Measurements from ENCODE around the gene TNNT3. TPM values are rescaled to one million over a fixed set of nuclear protein-coding genes. Genes with fewer than 3 reads are reported as not detected.

The TNNT3 gene
- total RNA-seq (2014; rRNA removed; shearing (Covaris generic)) (6.2 and 10.0 TPM in 2 replicates), total RNA-seq (2022) (4.7 and 5.8 TPM in 2 replicates), Bru-seq, nascent RNA (percentile 15 among the genes with signal in this experiment), BruChase-seq, experiment 1, labeled RNA remaining after a 6-hour chase (percentile 20 among the genes with signal in this experiment), BruChase-seq, experiment 2, labeled RNA remaining after a 2-hour chase (percentile 15 among the genes with signal in this experiment)
- long read RNA-seq = 0 reads

- intact Hi-C loops (cut with micrococcal nuclease; ENCODE audit: unreplicated experiment) = loop anchor here (5.0 to 10.0 kb wide), 2 partner anchors 37 to 225 kb away; partner anchors contain the start of gene KRTAP5-6
- no peaks in the 10 kb centered on the region for H3K9me3 ChIP-seq (ENCODE audit: low read length)
- TF ChIP-seq EZH2phosphoT487 (IDR thresholded peaks at IDR 0.05; ENCODE audit: borderline replicate concordance, low read depth, low read length) = no peak
- TF ChIP-seq, protein P1, sequence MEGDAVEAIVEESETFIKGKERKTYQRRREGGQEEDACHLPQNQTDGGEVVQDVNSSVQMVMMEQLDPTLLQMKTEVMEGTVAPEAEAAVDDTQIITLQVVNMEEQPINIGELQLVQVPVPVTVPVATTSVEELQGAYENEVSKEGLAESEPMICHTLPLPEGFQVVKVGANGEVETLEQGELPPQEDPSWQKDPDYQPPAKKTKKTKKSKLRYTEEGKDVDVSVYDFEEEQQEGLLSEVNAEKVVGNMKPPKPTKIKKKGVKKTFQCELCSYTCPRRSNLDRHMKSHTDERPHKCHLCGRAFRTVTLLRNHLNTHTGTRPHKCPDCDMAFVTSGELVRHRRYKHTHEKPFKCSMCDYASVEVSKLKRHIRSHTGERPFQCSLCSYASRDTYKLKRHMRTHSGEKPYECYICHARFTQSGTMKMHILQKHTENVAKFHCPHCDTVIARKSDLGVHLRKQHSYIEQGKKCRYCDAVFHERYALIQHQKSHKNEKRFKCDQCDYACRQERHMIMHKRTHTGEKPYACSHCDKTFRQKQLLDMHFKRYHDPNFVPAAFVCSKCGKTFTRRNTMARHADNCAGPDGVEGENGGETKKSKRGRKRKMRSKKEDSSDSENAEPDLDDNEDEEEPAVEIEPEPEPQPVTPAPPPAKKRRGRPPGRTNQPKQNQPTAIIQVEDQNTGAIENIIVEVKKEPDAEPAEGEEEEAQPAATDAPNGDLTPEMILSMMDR (conservative IDR thresholded peaks at IDR 0.05; ENCODE audit: low read length) = no peak
- H2AFZ ChIP-seq (ENCODE audit: low read length) = no peak within 1 kb of the TSS
- H3K79me2 ChIP-seq (ENCODE audit: insufficient read depth, low read depth, low read length) = no peaks in the 10 kb centered on the region
- no peaks in the 10 kb centered on the region for H3K9me2 ChIP-seq (ENCODE audit: insufficient read depth, low read length)
- no peaks in the 10 kb centered on the region for H3K36me3 ChIP-seq (ENCODE audit: insufficient read depth, low read length)
- H3K27ac ChIP-seq (ENCODE audit: low read depth, low read length, poor library complexity, severe bottlenecking) = no peak within 1 kb of the TSS
- H3K4me3 ChIP-seq (ENCODE audit: low read depth, low read length, poor library complexity, severe bottlenecking) = no peak within 1 kb of the TSS
- H4K20me1 ChIP-seq (ENCODE audit: insufficient read depth, low read length) = no peaks in the 10 kb centered on the region
- BruUV-seq (replicated peaks) = no TSS peak
- DNase-seq (ENCODE audit: low spot score) = no peak
- CTCF ChIA-PET (ENCODE audit: unreplicated experiment) = no interaction called here
- no peaks in the 10 kb centered on the region for H3K4me1 ChIP-seq (ENCODE audit: insufficient read depth, low read length, poor library complexity, severe bottlenecking)
- POLR2A ChIA-PET = no interaction called here
- no peak within 1 kb of the TSS for H3K4me2 ChIP-seq (ENCODE audit: low read length)
Observed at GRCh38 chr11:1919391-1920127, at the start of gene TNNT3. Gene TNNT3, plus strand, starts transcription at chr11:1919703. Its CDS starts 3,172 bp downstream, at chr11:1922875.

DNA sequence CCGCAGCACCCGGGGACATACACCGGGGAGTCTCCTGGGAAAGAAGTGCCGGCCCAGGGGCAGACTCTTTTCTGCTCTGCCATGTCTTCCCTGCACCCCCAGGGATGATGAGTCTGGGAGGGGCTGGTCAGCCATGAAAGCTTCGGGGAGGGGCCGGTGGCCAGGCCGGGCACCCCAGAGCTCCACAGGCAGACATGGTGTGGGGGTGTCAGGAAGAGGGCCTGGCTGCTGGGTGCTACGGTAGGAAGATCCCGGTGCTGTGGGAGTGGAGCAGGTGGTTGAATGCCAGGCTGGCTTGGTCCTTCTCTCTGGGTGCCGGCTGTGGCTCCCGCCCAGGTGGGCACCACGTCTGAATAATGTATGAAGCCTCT, 49.2 kb upstream of the TNNT3 start:
- ChIA-PET CTCF (ENCODE audit: unreplicated experiment) (no interaction called here), POLR2A (no interaction called here)
- Histone ChIP-seq H4K20me1 (ENCODE audit: insufficient read depth, low read length) (no peaks in the 10 kb centered on the region; the same call in 1 of the 2 replicates), H3K4me3 (ENCODE audit: low read depth, low read length, poor library complexity, severe bottlenecking) (no peak overlapping the region), H2AFZ (ENCODE audit: low read length) (no peak overlapping the region), H3K4me1 (ENCODE audit: insufficient read depth, low read length, poor library complexity, severe bottlenecking) (no peaks in the 10 kb centered on the region), H3K79me2 (ENCODE audit: insufficient read depth, low read depth, low read length) (no peaks in the 10 kb centered on the region), H3K9me2 (ENCODE audit: insufficient read depth, low read length) (no peaks in the 10 kb centered on the region), H3K27ac (ENCODE audit: low read depth, low read length, poor library complexity, severe bottlenecking) (no peak overlapping the region), H3K9me3 (ENCODE audit: low read length) (no peaks in the 10 kb centered on the region), H3K4me2 (ENCODE audit: low read length) (no peak overlapping the region), H3K36me3 (ENCODE audit: insufficient read depth, low read length) (0 out of 2 replicates have a peak, but pooled peaks cover 6% of the 10 kb centered on the region)
- TF ChIP-seq, protein P1 (conservative IDR thresholded peaks at IDR 0.05; ENCODE audit: low read length) = no peak
- no peak for TF ChIP-seq EZH2phosphoT487 (IDR thresholded peaks at IDR 0.05; ENCODE audit: borderline replicate concordance, low read depth, low read length)
- no TSS peak for BruUV-seq (replicated peaks)
- DNase-seq (ENCODE audit: low spot score) = no peak
- intact Hi-C loops (cut with micrococcal nuclease; ENCODE audit: unreplicated experiment) = no loop called here
